ENCODE data around the gene NKAPD1.
"Not testable (repeated sequence)": the region's sequence is repeated elsewhere in the genome, so short reads cannot be mapped to it uniquely, and the experiment has no call there.

Gene NKAPD1, protein sequence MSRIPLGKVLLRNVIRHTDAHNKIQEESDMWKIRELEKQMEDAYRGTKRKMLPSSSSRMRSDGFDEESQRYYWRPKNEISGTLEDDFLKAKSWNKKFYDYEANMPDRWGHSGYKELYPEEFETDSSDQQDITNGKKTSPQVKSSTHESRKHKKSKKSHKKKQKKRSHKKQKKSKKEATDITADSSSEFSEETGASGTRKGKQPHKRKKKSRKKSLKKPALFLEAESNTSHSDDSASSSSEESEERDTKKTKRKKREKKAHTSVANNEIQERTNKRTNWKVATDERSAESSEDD

DNA sequence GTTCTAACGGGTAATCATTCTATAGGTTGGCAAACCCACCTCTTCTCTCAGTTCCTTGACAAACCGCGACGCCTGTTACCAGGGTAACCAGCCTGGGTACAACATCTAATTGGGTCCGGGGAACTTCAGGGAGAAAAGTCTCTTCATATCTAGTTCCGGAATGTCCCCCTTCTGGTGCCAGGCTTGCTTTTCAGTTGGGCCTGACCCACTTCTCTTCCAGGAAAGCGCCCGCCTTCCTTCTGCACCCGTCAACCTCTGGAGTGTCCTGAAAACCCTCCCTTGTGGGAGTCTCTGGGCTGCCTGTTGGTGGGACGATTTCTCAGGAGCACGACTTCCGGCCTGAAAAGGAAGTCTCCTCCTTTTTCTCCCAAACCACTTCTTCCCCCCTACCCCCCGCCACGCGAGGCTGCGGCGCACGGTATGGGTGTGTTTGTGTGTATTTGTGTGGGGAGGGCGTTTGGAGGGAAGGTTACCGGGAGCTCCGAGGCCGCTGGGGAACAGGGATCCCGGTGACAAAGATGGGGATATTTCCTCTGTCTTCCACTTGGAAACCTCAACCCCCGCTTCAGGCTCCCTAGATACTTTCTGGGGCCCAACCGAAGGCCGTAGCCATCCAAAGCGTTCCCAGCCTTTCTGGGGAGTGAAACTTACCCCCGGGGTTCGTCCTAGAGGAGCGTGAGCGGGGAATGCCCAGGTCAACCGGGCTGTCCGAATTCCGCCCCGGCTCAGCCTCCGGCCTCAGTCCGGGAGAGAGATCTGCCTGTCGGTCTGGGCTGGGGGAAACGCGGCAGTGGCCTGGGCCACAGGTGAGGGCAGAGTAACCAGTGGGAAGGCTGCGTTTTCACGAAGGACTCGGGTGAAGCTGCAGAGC is at the start of gene NKAPD1, which contains the start of gene PIH1D2:
Gene NKAPD1, plus strand, starts transcription at position 359 of the 871 bp plus-strand sequence. CDS start 1,276 bp downstream, outside the sequence.
Gene PIH1D2, minus strand, starts transcription at position 77 of the 871 bp plus-strand sequence. CDS start 843 bp downstream, outside the sequence.
- DNase-seq, result peak; percentile 88

DNA sequence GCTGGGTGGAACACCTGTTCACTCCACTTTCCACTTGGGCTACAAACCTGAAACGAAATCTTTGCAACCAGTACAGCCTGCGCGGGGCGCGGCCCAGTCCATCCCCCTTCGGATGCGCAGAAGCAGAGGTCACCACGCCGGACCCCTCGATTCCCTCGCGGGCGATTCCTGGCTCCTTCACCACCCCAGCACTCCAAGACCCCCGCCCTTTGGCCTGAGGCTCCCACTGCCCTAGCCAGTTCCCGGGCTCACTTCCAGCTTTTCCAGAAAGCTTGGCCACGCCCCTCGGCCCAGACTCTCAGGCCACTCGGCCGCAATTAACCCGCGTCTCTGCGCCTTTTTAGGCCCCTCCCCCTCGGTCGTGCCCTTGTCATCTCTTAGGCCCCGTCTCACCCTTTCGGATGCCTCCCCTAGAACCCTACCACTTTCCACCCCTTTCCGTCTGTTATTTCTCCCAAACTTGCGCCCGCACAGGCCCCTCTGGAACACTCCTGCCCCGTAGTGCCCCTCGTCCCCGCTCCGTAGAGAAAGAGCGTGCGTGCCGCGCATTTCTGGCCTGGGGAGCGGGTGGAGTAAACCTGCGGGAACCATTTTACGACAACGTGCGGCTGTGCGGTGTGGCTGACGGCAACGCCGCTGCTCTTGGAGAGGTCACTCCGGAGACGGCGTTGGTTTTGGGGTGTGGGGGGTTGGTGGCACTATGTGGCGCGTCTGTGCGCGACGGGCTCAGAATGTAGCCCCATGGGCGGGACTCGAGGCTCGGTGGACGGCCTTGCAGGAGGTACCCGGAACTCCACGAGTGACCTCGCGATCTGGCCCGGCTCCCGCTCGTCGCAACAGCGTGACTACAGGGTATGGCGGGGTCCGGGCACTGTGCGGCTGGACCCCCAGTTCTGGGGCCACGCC is 49.1 kb upstream of the NKAPD1 start, which contains the start of gene DLAT:
Gene DLAT, plus strand, starts transcription at position 636 of the 906 bp plus-strand sequence. Its CDS starts 65 bp downstream, at position 701.
- DNase-seq, result peak; percentile 90

- DNase-seq, result no peak
Observed at GRCh38 chr11:112025707-112026106, 48.4 kb upstream of the NKAPD1 start.

GRCh38 chr11:112026784-112027410 is 47.2 kb upstream of the NKAPD1 start:
- not testable (repeated sequence) for DNase-seq

GRCh38 chr11:112029460-112029859 is 44.6 kb upstream of the NKAPD1 start:
- no peak for DNase-seq

DNA sequence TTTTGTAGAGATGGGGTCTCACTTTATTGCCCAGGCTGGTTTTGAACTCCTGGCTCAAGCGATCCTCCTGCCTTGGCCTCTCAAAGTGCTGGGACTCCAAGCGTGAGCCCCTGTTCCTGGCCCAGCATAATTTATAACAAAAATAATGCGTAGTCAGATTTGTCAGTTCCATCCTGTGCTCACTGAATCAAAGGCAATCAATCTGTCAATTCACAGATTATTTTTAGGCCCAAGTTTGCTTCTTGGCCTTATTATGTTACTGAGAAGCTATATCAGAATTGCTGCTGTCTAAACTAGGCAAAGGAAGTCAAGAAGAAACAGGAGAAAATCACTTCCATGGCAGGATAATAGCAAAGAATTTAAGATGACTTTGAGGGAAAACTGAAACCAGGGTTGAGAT is 40.2 kb upstream of the NKAPD1 start:
- no peak for DNase-seq

GRCh38 chr11:112037527-112037926 is 36.6 kb upstream of the NKAPD1 start:
- DNase-seq, result no peak

GRCh38 chr11:112042161-112042960 is 31.7 kb upstream of the NKAPD1 start:
- DNase-seq, result no peak

DNA sequence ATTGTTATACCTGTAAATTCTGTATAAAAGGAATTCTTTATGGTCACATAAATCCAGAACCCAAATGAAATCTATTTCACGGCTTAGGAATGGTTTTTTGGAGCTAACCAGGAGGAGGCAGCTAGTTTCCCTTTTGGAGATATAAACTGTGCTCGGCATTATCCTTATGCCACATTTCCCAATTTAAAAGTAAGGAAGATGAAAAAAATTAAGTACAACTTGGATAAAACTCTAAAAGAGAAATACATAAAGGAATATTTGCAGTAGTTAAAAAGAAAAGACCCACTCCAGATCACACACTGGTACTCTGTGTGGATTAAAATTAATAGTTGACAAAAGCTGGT is 31.2 kb upstream of the NKAPD1 start:
- no peak for DNase-seq

- DNase-seq, result no peak
Observed at GRCh38 chr11:112044961-112045360, 29.1 kb upstream of the NKAPD1 start.

- not testable (repeated sequence) for DNase-seq
Observed at GRCh38 chr11:112046647-112047046, 27.5 kb upstream of the NKAPD1 start.

- DNase-seq, result not testable (repeated sequence)
Observed at GRCh38 chr11:112048256-112048655, 25.8 kb upstream of the NKAPD1 start.

DNA sequence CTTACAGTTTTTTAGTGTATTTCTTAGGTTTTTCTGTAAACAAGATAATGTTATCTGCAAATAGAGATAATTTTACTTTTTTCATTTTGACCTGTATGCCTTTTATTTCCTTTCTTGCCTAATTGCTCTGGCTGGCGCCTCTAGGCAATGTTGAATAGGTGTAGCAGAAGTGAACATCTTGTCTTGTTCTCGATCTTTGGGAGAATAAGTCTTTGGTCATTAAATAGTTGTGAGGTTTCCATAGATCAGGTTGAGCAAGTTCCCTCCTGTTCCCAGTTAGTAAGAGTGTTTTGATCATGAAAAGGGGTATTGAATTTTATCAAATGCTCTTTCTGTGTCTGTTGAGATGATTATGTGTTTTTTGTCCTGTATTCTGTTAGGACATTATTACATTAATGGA is 24.3 kb upstream of the NKAPD1 start:
- no peak for DNase-seq

- DNase-seq, result no peak
Observed at GRCh38 chr11:112050721-112051120, 23.4 kb upstream of the NKAPD1 start.

- DNase-seq, result no peak
Observed at GRCh38 chr11:112051768-112052167, 22.3 kb upstream of the NKAPD1 start.

DNA sequence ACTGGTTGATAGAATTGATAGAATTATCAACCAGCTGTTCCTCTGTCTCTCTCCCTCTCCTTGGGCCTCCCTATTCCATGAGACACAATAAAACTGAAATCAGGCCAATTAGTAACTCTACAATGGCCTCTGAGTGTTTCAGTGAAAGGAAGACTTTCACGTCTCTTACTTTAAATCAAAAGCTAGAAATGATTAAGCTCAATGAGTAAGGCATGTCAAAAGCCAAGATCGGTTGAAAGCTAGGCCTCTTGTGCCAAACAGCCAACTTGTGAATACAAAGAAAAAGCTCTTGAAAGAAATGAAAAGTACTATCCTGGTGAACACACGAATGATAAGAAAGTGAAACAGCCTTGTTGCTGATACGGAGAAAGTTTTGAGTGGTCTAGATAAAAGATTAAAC is 16.9 kb upstream of the NKAPD1 start:
- no peak for DNase-seq

GRCh38 chr11:112058103-112058502 is 16.0 kb upstream of the NKAPD1 start:
- no peak for DNase-seq

DNA sequence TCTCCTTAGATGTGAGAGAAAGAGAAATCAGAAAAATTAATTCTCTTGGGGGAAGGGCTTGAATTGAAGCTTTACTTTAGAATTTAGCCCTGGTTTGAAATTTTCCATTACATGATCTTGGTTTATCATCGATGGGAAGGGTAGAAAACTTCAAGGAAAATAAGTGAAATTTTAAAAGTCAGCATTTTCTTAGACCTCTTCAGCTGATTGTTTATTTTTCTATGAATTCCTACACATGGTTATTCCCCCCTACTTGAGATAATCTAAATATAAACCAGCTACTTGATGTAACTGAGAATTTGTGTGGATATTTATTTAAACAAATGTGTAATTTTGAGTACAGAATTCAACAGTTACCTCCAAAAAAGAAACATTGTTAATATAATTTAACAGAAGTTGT is 11.2 kb upstream of the NKAPD1 start:
- DNase-seq, result no peak

GRCh38 chr11:112082729-112083128 is 8.6 kb downstream of the NKAPD1 start:
- no peak for DNase-seq

DNA sequence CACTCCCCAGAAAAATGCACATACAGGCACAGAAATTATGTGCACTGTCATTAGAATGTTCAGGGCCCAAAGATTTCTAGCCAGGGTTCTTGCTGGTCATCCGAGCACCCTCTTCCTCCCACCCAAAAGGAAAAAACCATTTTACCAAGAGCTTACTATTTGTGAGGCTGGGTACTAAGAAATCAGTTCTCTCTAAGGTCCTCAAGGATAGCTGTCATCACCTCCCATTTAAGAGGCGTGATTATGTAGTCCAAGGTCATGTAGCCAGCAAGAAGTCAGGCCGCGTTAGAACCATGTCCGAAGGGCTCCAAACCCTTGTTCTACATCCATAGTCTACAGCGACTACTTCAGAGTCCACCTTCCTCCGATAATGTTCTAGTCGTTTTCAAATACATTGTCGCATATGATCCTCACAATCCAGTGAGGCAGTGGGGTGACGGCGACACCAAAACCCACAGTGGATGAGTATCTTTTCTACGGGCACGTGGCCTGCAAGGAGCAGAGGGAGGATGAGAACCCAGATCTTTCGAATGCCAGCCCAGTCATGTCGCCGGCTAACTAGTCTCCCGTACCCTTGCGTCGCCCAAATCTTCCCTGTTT is 11.8 kb downstream of the NKAPD1 start:
- DNase-seq, result no peak

Data from femur (tissue), 1 donor.